SU-DHL-6 (cell line): ENCODE results near the gene ZNF195.
"Not testable (repeated sequence)": the region's sequence is repeated elsewhere in the genome, so short reads cannot be mapped to it uniquely, and the experiment has no call there.

Experiments
- EZH2phosphoT487 ChIP-seq: fragments of 200-600 bp; sonication (generic), shearing (Covaris generic); conservative IDR thresholded peaks from 2 replicates; pipeline ENCODE4 v1.6.1; 2018; ENCODE audit warnings: mild to moderate bottlenecking, antibody characterized with exemption, low read length, moderate library complexity, mixed read lengths
- TF ChIP-seq, protein P1 (sequence below): fragments of 200-600 bp; sonication (generic); IDR thresholded peaks from one replicate; pipeline ENCODE4 v1.5.1; 2017; ENCODE audit warnings: antibody characterized with exemption, mild to moderate bottlenecking, low read length, moderate library complexity; ENCODE audit not compliant: insufficient read depth, poor library complexity, severe bottlenecking

GRCh38 chr11:3398509-3398908 lies 19.6 kb upstream of the ZNF195 start:
- TF ChIP-seq, protein P1, sequence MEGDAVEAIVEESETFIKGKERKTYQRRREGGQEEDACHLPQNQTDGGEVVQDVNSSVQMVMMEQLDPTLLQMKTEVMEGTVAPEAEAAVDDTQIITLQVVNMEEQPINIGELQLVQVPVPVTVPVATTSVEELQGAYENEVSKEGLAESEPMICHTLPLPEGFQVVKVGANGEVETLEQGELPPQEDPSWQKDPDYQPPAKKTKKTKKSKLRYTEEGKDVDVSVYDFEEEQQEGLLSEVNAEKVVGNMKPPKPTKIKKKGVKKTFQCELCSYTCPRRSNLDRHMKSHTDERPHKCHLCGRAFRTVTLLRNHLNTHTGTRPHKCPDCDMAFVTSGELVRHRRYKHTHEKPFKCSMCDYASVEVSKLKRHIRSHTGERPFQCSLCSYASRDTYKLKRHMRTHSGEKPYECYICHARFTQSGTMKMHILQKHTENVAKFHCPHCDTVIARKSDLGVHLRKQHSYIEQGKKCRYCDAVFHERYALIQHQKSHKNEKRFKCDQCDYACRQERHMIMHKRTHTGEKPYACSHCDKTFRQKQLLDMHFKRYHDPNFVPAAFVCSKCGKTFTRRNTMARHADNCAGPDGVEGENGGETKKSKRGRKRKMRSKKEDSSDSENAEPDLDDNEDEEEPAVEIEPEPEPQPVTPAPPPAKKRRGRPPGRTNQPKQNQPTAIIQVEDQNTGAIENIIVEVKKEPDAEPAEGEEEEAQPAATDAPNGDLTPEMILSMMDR = not testable (repeated sequence)
- TF ChIP-seq EZH2phosphoT487 = not testable (repeated sequence)
